Bronchial epithelial cell (primary cell): ENCODE data around the gene FLYWCH1. TPM values are rescaled to one million over a fixed set of nuclear protein-coding genes. Genes with fewer than 3 reads are reported as not detected.

Experiments used
- DNase-seq: peaks from one replicate; pipeline ENCODE4 v3.0.0-alpha.2; 2010; ENCODE audit warnings: low read depth
- FAIRE-seq: peaks from 2 replicates; lab custom pipeline; 2011; peaks lifted over from hg19 to GRCh38; lab: Jason Lieb, UNC
- H3K27me3 ChIP-seq: 2 replicates; pipeline ENCODE4 v1.5.1; 2011; ENCODE audit warnings: low read length; ENCODE audit not compliant: control insufficient read depth, insufficient read depth
- H3K36me3 ChIP-seq: 2 replicates; pipeline ENCODE4 v1.5.1; 2011; ENCODE audit warnings: low read length; ENCODE audit not compliant: control insufficient read depth, insufficient read depth
- H3K4me3 ChIP-seq: 2 replicates; pipeline ENCODE4 v1.5.1; 2011; ENCODE audit warnings: mild to moderate bottlenecking, low read depth, low read length, control low read depth
- CTCF ChIP-seq: IDR thresholded peaks from 2 replicates; pipeline ENCODE4 v1.5.1; 2011; ENCODE audit warnings: mild to moderate bottlenecking, moderate library complexity, low read length, control low read depth, inconsistent platforms; ENCODE audit not compliant: insufficient read depth, severe bottlenecking
- total RNA-seq: library from RNA; depleted of rRNA; stranded (reverse); fragments of >200 nt; gene quantifications from 2 replicates; pipeline ENCODE4 v1.2.1, GENCODE V29; 2014

The FLYWCH1 gene
- total RNA-seq, 1 donor from 2014 or later, result 41.9 TPM

DNA sequence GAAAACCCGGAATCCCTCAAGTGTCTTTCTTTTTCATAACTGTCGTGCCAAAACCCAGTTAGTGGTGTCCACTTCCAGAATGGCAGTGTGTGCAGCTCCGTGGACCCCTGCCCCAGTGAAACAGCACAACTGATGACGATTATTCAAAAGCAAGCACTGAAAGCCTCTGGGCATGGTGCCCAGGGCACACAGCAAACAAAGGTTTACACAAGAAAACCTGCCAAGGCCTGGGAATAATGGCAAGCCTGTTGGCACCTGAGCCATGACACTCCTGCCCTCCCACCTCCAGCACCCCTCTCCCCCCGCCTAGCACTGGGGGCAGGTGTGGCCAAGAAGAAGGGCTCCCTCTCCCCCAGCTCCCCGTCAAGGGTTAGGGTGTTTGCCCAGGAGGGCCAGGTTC, 65.7 kb downstream of the FLYWCH1 start:
- peak; percentile 13 for FAIRE-seq
- TF ChIP-seq CTCF, result no peak
- Histone ChIP-seq H3K4me3 (no peak overlapping the region), H3K27me3 (no peaks in the 10 kb centered on the region), H3K36me3 (peaks cover under 1% of the 10 kb centered on the region)
- DNase-seq, result no peak

DNA sequence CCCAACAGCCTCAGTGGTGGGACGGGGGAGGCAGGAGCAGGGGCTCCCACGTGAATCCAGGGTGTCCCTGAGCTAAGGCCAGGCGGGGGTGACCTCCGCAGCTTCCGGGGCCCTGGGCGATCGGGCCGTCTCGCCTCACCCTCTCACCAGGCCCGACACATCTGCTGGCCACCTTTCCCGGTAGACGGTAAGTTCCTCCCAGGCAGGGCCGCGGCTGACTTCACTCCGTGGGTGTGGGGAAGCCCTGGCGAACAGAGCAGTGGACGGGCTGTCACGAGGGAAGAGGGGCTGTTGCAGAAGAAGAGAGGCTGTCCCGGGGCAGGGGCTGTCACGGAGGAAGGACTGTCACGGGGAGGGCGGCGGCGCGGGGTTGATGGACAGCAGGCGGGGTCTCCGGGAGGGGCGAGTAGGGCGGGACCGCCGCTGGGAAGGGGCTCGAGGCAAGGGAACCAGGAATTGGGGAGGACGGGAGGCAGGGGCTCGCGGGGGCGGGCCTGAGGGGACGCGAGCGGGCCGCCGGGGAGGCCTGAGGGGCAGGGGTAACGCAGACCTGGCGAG, 68.0 kb downstream of the FLYWCH1 start:
- TF ChIP-seq CTCF, result no peak
- H3K4me3 ChIP-seq, result peak overlapping the region; percentile 65
- DNase-seq (no peak), FAIRE-seq (no peak)
- no peaks in the 10 kb centered on the region for H3K27me3 ChIP-seq
- no peaks in the 10 kb centered on the region for H3K36me3 ChIP-seq

DNA sequence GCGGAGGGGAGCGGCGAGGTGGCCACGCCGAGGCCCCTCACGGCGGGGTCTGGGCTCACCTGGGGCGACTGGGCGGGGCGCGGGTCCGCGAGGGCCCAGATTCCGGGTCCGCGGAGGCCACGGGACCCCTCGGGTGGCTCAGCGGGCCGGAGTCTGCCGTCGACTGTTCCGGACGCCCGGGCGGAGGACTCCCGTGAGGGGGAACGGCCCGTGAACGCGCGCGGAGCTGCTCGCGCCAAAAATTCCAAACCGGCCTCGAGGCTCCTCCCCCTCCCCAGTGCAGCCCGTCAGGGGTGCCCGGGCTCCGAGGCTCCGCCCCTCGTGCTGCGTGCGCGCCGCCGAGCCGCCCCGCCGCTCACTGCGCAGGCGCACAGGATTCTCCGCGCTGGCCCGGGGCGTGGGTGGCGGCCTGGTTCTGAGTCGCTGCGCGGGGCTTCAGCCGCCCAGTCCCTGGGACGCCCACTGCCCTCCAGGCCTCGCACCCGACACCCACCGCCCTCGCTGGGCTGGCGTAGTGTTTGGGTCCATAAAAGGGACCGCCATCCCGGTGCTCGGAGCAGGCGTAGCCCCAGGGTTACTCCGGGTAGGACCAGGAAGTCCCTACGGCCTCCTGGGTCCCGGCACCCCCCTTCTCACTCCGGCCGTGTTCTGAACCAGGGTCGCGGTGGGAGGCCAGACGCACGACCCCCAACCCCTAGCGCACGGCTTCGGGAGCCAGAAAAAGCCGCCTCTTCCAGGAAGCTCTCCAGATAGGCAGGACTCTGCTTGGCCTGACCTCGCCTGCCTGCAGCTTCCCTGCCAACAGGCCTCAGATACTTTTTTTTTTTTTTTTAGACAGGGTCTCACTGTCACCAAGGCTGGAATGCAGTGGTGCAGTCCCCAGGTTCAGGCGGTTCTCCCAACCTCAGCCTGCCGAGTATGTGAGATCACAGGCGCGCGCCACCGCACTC, 68.8 kb downstream of the FLYWCH1 start, which contains the start of gene PKMYT1:
PKMYT1 (minus strand) TSS at position 220 of the 950 bp plus-strand sequence. CDS start 789 bp downstream, outside the sequence.
- no peaks in the 10 kb centered on the region for H3K27me3 ChIP-seq
- no peak for TF ChIP-seq CTCF
- peak; percentile 66 for DNase-seq
- no peaks in the 10 kb centered on the region for H3K36me3 ChIP-seq
- no peak for FAIRE-seq
- H3K4me3 ChIP-seq, result peak within 1 kb of the TSS; percentile 65

GRCh38 chr16:2981177-2981898, 69.6 kb downstream of the FLYWCH1 start:
- Histone ChIP-seq H3K27me3 (no peaks in the 10 kb centered on the region), H3K4me3 (no peak overlapping the region), H3K36me3 (no peaks in the 10 kb centered on the region)
- FAIRE-seq (no peak), DNase-seq (no peak)
- no peak for TF ChIP-seq CTCF

DNA sequence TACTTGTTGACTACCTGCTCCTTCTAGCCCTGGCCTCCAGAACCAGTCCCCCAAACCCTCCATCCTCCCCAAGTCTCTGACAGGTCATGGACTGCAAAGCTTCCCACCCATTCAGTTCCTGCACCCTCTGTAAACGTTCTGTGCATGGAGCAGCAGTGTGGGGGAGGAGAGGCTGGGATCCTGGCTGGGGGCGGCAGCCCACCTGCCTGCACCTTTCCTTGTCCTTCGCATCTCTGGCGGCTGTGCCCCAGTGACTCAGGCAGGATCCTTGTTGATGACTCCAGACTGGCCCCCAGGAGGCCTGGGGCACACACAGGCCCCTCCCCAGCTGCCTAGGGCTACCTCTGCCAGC, 70.1 kb downstream of the FLYWCH1 start:
- no peak for FAIRE-seq
- no peak for DNase-seq
- Histone ChIP-seq H3K4me3 (no peak overlapping the region), H3K27me3 (peaks cover 1% of the 10 kb centered on the region), H3K36me3 (no peaks in the 10 kb centered on the region)
- no peak for TF ChIP-seq CTCF
